ENCODE data around the gene HSPA5.
A peak's percentile ranks its signal among the peaks of the same experiment; 100 is the strongest.
"Not testable (repeated sequence)": the region's sequence is repeated elsewhere in the genome, so short reads cannot be mapped to it uniquely, and the experiment has no call there.

The HSPA5 gene

DNA sequence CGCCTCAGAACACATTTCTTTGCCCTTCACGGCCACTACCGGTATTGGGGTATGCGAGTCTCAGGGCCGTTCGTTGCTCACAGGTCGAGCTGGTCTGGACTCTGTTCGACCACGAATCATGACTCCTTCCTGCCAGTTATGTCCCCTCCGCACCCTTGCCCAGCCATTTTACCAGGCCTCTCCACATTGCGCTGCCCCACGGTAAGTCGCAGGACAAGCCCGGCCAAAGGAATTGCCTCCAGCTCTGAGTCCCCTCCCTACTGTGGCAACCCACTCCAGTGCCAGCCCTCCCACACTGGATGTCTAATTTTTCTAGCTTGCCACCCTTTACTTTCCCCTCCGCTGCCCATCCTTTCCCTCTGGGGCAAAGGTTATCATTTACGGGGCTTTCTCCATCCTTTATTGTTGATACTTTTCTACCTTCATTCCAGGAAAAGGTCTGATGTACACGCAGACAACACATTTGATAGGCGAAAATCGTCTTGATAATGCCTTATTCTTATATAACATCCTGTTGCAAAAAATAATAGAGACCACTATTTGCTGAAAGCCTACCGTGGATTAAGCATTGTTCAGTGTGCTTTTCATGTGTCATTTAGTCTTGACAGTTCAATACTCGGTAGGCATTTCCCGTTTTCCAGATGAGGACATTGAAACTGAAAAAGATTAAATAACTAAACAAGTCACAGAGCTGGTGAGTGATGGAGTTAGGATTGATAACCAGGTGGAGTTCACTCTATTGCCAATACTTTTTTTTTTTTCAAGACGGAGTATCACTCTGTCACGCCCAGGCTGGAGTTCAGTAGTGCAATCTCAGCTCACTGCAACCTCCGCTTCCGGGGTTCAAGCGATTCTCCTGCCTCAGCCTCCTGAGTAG lies 958 bp upstream of the HSPA5 start:
- DNase-seq (ENCODE audit: low read depth in 2 of 2): no peak

DNA sequence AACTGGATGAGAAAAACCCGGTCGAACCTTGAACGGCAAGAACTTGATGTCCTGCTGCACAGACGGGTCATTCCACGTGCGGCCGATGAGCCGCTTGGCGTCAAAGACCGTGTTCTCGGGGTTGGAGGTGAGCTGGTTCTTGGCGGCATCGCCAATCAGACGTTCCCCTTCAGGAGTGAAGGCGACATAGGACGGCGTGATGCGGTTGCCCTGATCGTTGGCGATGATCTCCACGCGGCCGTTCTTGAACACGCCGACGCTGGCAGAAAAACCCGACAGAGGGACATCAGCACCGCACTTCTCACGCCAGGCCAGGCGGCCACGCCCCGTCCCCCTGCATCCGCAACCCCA lies 519 bp downstream of the HSPA5 start:
- peak in 1 of 2 donors; percentile 9 for DNase-seq (ENCODE audit: low read depth in 2 of 2)

DNA sequence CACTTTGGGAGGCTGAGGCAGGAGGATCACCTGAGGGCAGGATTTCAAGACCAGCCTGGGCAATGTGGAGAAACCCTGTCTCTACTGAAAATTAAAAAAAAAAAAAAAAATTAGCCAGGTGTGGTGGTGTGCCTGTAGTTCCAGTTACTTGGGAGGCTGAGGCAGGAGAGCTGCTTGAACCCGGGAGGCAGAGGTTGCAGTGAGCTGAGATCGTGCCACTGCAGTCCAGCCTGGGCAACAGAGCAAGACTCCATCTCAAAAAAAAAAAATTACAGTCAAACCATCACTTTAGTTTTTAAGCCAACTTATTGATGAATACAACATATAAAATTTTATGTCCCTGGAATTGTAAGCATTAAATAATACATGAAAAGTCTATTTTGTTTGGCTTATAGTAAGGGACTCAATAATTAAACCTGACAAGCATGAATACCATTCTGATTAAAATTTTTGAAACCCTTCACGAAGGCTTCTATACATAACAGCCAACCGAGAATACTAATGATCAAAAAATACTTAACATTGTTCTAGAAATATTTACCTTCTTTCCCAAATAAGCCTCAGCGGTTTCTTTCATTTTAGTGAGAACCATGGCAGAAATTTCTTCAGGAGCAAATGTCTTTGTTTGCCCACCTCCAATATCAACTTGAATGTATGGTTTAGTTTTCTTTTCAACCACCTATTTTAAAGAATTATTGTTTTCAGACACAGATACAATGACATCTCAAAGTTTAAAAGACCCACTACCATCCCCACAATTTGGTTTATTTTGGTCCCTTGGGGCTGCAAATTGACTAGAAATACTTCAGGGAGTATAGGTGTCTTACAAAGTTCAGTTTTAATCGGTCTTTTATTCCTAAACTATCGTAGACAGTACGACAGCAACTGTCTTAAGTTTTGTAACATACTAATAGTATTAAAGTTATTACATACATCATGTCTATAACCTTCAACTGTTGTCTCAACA lies 1.2 kb downstream of the HSPA5 start:
- DNase-seq (ENCODE audit: low read depth in 2 of 2): no peak

DNA sequence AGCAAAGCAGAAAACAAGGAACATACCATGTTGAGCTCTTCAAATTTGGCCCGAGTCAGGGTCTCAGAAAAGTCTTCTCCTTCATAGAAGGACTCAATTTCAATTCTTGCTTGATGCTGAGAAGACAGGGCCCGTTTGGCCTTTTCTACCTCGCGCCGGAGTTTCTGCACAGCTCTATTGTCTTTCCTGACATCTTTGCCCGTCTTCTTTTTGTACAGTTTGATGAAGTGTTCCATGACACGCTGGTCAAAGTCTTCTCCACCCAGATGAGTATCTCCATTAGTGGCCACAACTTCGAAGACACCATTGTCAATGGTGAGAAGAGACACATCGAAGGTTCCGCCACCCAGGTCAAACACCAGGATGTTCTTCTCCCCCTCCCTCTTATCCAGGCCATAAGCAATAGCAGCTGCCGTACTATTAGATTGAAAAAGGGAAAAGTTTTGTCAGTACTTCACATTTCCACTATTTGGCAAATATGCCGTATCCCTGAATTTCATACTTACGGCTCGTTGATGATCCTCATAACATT lies 2.2 kb downstream of the HSPA5 start:
- DNase-seq (ENCODE audit: low read depth in 2 of 2): no peak

DNA sequence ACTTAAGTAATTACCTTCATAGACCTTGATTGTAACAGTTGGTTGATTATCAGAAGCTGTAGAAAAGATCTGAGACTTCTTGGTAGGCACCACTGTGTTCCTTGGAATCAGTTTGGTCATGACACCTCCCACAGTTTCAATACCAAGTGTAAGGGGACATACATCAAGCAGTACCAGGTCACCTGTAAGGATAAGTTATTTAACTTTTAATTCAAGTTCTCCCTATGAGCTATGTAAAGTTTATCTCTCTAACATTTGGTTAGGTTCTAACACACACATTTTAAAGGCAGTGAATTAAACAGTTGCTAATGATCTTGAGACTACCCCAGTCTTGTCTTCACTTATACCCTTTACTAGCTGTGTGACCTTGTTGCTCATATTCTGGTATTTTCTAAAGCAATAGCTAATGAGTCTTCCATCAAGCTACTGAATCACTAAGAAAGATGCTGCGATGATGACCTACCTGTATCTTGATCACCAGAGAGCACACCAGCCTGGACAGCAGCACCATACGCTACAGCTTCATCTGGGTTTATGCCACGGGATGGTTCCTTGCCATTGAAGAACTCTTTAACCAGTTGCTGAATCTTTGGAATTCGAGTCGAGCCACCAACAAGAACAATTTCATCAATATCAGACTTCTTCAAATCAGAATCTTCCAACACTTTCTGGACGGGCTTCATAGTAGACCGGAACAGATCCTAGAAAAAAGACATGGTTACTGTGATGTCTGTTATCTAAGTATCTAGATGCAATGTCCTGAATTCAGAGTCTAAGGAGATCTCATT lies 2.8 kb downstream of the HSPA5 start:
- no peak for DNase-seq (ENCODE audit: low read depth in 2 of 2)

DNA sequence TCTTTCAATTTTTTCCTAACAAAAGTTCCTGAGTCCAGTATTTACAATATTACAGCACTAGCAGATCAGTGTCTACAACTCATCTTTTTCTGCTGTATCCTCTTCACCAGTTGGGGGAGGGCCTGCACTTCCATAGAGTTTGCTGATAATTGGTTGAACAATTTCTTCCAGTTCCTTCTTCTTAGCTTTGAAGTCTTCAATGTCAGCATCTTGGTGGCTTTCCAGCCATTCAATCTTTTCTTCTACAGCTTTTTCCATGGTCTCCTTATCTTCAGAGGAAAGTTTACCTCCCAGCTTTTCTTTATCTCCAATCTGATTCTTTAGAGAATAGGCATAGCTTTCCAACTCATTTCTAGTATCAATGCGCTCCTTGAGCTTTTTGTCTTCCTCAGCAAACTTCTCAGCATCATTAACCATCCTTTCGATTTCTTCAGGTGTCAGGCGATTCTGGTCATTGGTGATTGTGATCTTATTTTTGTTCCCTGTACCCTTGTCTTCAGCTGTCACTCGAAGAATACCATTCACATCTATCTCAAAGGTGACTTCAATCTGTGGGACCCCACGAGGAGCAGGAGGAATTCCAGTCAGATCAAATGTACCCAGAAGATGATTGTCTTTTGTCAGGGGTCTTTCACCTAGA lies 4.5 kb downstream of the HSPA5 start:
- not testable (repeated sequence) for DNase-seq (ENCODE audit: low read depth in 2 of 2)

DNA sequence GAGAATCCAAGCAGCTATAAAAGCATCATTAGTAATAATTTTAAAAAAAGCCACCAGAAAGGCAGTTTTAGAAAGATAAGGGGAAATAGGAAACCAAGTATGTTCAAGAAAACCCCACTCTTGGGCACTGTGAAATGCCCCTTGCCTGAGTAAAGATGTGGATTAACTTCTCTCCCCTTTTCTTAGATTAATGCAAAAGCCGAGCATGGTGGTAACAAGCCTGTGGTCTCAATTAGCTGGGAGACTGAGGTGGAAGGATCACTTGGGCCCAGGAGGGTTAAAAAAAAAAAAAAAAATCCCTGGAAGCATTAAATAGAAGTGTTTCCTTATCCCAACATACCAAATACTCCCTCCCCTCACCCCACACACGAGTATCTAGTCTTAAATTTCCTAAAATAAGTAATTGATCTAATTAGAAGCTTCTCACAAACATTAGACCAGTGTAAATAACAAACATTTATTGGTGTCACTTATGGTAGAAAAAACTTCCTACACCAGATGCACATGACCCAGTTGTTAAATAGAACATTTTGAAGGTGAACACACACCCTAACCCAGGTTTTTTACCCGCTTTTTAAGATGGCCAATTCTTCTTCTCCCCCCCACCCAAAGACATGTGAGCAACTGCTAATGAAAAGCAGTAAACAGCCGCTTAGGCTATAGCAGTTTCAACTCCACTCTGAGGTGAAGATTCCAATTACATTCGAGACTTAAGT lies 5.2 kb downstream of the HSPA5 start:
- DNase-seq (ENCODE audit: low read depth in 2 of 2): no peak

DNA sequence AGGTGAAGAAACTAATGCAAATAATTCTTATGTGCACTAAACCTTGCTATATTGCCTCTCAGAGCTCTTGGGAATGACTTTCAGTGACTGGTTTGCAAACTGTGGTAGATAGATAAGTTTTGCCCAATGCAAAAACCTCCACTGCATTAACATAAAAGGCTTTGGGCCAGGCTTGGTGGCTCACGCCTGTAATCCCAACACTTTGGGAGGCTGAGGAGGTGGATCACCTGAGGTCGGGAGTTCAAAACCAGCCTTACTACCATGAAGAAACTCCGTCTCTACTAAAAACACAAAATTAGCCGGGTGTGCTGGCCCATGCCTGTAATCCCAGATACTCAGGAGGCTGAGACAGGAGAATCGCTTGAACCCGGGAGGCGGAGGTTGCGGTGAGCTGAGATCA lies 7.0 kb downstream of the HSPA5 start:
- not testable (repeated sequence) for DNase-seq (ENCODE audit: low read depth in 2 of 2)

DNA sequence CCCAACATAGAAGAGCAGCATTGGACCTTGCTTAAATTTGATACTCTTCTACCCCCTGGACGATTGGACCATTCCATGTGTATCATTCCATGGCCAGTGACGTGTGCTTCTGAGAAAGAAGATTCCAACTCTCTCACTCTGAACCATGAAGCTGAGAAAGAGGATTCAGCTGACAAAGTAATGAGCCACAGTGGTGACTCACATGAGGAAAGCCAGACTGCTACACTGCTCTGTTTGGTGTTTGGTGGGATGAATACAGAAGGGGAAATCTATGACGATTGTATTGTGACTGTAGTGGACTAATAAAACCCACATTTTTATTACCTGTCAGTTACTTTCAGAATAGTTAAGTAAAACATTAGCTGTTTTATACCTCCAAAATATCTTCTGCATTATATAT lies 7.5 kb downstream of the HSPA5 start:
- DNase-seq (ENCODE audit: low read depth in 2 of 2): no peak

DNA sequence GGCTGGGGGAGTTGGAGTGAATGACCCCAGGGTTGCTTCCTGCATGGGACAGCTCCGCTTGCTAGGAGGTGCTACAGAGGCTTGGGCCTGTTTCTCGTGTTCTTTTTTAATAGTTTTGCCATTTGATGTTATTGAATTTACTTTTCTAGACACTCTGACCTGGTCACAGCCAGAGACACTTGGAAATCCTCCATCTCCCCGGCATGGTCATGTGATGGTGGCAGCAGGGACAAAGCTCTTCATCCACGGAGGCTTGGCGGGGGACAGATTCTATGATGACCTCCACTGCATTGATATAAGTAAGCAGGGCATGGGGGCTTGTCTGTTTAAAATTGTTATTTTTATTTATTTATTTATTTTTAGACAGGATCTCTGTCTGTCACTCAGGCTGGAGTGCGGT lies 13.4 kb downstream of the HSPA5 start:
- DNase-seq (ENCODE audit: low read depth in 2 of 2): no peak

DNA sequence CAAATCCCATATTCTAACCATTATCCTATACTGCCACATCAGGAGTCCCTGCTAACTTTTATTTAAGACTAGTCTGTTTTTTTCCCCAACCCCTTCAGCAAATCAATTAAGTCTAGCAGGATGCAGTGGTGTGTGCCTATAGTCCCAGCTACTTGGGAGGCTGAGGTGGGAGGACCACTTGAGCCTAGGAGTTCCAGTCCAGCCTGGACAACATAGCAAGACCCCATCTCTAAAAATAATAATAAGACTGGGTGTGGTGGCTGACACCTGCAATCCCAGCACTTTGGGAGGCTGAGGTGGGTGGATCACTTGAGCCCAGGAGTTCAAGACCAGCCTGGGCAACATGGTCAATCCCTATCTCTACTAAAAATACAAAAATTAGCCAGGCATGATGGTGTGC lies 16.3 kb downstream of the HSPA5 start:
- not testable (repeated sequence) for DNase-seq (ENCODE audit: low read depth in 2 of 2)

DNA sequence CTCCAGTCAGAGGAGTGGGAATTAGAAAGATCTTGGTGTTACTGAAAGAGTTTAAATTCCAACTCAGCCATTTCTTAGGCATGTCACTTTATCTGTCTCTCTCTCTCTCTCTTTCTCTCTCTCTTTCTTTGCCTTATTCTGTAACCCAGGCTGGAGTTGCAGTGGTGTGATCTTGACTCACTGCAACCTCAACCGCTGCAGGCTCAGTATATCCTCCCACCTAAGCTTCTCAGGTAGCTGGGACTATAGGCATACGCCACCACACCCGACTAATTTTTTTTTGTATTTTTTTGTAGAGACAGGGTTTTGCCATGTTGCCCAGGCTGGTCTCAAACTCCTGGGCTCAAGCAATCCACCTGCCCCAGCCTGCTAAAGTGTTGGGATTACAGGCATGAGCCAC lies 22.5 kb downstream of the HSPA5 start:
- DNase-seq (ENCODE audit: low read depth in 2 of 2): no peak

DNA sequence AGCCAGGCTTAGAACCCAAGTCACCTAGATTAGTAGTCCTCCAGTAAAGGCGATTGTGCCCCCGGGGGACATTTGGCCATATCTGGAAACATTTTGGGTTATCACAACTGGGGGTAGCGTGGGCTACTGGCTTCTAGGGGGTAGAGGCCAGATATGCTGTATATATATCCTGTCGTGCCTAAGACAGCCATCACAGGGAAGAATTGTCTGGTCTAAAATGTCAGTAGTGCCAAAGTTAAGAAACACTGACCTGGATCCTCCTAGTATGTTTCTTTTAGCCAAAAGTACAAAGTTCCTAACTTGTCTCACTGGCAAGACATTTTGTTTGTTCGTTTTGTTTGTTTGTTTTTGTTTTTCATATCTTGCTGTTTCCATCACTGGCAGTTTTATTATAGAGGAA lies 27.0 kb downstream of the HSPA5 start:
- DNase-seq (ENCODE audit: low read depth in 2 of 2): no peak

DNA sequence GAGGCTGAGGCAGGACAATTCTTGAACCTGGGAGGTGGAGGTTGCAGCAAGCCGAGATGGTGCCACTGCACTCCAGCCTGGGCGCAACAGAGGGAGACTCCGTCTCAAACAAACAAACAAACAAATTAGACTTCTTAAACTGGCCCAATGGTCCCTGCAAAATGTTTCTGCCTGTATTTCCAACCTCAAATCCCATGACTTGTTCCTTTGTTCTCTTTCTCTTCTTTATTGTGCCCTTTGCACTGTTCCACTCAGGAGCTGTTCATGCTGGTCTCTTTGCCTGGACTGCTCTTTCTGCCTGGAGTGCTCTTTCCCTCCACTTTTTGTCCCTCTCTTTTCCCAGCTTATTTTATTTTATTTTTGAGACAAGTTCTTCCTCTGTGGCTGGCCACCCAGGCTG lies 36.7 kb downstream of the HSPA5 start:
- DNase-seq (ENCODE audit: low read depth in 2 of 2): no peak

DNA sequence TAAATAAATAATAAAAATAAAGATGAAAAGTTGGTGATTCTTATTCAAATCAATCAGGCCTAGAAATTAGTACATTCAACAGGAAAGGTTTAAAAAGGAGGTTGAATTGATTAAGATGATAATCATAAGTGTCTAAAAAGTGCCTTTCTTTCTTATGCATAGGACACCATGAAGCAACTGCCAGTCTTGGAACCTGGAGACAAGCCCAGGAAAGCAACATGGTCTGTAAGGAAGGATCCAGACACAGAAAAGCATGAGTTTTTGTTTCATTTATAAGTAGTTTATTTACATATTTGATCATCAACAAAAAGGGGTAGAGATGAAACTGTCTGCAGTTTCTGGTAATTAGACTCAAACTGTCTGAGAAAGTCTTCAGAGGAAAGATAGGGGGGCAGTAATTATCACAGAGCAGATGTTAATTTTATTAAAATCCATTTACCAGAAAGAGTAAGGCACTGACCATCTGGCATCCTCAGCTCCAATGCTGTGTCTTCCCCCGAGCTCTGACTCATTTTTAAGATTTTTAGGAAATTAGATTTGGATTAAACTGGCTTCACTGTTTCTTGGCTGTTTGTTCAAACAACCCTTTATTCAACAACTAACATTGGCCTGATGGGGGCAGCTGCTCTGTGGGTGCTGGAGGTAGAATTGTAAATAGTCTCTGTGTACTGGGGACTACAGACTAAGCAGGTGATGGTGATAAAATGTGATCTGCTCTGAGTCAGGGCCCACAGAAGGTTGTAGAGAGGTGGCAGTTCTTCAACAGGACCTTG lies 38.1 kb downstream of the HSPA5 start:
- no peak for DNase-seq (ENCODE audit: low read depth in 2 of 2)

DNA sequence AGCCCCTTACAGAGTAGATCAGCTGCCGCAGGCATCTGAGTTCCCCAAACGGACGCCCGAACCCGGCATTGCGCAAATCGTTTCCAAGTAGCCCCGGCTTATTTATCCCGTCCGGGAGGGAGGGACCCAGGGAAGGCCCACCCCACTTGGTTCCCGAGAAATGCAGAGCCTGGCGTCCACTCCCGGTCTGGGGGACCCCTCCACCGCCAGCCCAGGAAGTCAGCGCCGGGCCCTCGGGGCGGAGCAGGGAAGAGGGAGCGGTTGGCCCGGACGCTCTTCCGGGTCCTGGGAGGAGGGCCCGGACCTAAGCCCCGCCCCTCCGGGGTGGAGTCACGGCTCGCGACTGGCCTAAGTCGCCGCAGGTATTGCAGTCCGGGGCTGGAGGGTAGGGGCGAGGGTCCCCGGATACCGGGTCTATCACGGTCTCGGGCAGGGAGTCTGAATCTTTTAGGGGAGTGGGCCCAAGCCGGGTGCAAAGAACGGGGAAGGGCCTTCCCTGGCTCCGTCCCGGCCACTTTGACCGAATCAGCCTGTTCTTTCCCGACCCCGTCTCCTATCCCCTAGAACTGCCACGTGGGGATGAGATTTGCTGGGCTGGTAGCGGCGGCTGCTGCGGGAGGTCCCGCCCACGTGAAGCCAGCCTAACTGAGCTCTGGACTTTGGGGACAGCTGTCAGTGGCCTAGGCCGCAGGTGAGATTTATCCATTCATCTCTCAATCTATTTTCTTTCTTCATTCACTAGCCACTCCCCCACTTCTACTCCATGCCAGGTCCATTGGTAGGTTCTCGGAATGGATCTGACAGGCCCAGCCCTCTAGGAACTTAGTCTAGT lies 40.7 kb downstream of the HSPA5 start, which contains the start of gene RABEPK:
Gene RABEPK (plus strand): TSS at position 327 of the 832 bp plus-strand sequence. CDS start 2,472 bp downstream, outside the sequence.
- peak; percentile 73 to 76 for DNase-seq (ENCODE audit: low read depth in 2 of 2)

DNA sequence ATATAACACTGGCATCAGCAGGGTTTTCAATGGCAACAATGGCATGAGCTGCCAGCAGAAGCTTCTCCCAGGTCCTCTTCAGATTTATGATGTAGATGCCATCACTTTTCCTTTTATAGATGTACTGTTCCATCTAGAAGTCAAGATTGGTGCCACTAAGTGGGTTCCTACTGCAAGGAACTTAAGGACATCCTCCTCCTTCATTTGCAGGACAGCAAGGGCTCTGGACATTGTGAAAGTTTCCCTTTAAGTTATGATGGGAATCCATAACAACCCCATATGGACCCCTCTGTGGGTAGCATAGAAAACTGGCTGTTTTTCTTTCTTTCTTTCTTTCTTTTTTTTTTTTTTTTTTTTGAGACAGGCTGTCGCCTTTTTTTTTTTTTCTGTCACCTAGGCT lies 45.6 kb downstream of the HSPA5 start:
- DNase-seq (ENCODE audit: low read depth in 2 of 2): not testable (repeated sequence)

DNA sequence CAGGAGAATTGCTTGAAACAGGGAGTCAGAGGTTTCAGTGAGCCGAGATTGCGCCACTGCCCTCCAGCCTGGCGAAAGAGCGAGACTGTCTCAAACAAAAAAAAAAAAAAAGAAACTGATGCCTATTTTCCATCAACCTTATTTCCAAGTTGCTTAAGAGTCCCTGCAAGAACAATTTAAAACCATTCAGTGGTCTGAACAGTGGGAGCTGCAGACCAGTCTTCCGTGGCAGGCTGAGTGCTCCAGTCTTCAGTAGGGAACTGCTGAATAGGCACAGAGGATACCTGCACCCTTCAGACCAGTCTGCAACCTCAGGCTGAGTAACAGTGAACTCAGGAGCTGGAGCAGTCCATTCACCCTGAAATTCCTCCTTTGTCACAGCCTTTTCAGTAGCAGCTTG lies 46.7 kb downstream of the HSPA5 start:
- DNase-seq (ENCODE audit: low read depth in 2 of 2): not testable (repeated sequence)

DNA sequence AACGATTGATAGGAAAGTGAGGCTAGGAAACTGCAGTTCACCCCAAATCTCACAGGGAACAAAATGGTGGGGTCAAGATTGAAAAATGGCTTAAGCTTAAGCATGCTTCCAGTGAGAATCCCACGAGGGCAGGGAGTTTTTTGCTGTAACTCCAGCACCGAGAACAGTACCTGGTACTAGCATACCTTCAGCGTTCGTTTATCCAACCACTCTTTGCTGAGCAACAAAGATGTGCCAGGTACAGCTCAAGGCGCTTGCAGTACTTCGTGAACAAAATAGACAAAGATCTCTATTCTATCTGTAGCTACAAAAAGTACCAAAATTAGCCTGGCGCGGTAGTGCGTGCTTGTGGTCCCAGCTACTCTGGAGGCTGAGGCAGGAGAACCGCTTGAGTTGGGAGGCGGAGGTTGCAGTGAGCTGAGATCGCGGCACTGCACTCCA lies 50.8 kb downstream of the HSPA5 start:
- no peak for DNase-seq (ENCODE audit: low read depth in 2 of 2)
